GM11168 (cell line): ENCODE results near the gene PSEN2.

Source experiments
- in situ Hi-C: fragments of 300-500 bp; cut with MboI; formaldehyde crosslinking; loops from one replicate; pipeline ENCODE4 v1.12.0; 2022; ENCODE audit warnings: low sequenced_read_pairs; ENCODE audit not compliant: unreplicated experiment

PSEN2 gene

GRCh38 chr1:226943927-226944326 is 73.5 kb downstream of the PSEN2 start:
- in situ Hi-C loops, result no loop called here

- in situ Hi-C loops, result no loop called here
Observed at GRCh38 chr1:226945106-226945857, 74.9 kb downstream of the PSEN2 start.
